HG02943 (cell line): ENCODE data around the gene CHIC1.

Experiments used
- ATAC-seq: cut with Tn5 transposase; IDR thresholded peaks from one replicate; pipeline ENCODE4 v1.9.1; 2021; ENCODE audit warnings: mild to moderate bottlenecking, low read depth, moderate library complexity; ENCODE audit not compliant: unreplicated experiment

Gene CHIC1

GRCh38 chrX:73728602-73729001 lies 165.6 kb downstream of the CHIC1 start:
- ATAC-seq, result no peak
